CD4-positive, alpha-beta memory T cell (primary cell): ENCODE results near the gene GNA15. TPM values are rescaled to one million over a fixed set of nuclear protein-coding genes. Genes with fewer than 3 reads are reported as not detected.

ENCODE experiments used
- CTCF ChIA-PET: fragments of 350-600 bp; sonication (Branson Sonifier 250); formaldehyde crosslinking; loops from one replicate; lab custom pipeline; 2021; ENCODE audit warnings: inconsistent platforms; ENCODE audit not compliant: partially characterized antibody; lab: Charles Lee
- POLR2A ChIA-PET: fragments of 350-600 bp; sonication (Branson Sonifier 250); formaldehyde crosslinking; loops from one replicate; lab custom pipeline; 2021; ENCODE audit not compliant: partially characterized antibody; lab: Charles Lee
- DNase-seq, 5 donors: peaks; one replicate each; pipeline versions ENCODE4 v3.0.0 to v3.0.0-alpha.2; 2020 to 2022; ENCODE audit warnings: mixed read lengths in 1 of 5
- H3K27ac ChIP-seq: one replicate; pipeline ENCODE4 v1.7.0; 2013; ENCODE audit warnings: low read depth, low read length
- H3K27me3 ChIP-seq: 2 replicates; pipeline ENCODE4 v1.7.0; 2013; ENCODE audit warnings: mild to moderate bottlenecking, low read length, moderate library complexity; ENCODE audit not compliant: insufficient read depth
- H3K36me3 ChIP-seq: 2 replicates; pipeline ENCODE4 v1.7.0; 2013; ENCODE audit warnings: mild to moderate bottlenecking, low read length, moderate library complexity; ENCODE audit not compliant: insufficient read depth
- H3K4me1 ChIP-seq: 2 replicates; pipeline ENCODE4 v1.7.0; 2013; ENCODE audit warnings: mild to moderate bottlenecking, low read length, moderate library complexity; ENCODE audit not compliant: insufficient read depth
- H3K4me3 ChIP-seq, 2 donors: one replicate each; pipeline ENCODE4 v1.7.0; 2013; ENCODE audit warnings: low read length in 2 of 2, mild to moderate bottlenecking in 1 of 2
- H3K9me3 ChIP-seq, 2 donors: one replicate each; pipeline ENCODE4 v1.7.0; 2013; ENCODE audit warnings: low read length in 2 of 2, control low read depth in 1 of 2; ENCODE audit not compliant: control insufficient read depth in 1 of 2
- H3K27ac Mint-ChIP-seq, 7 donors: one replicate each; pipeline ENCODE4 v1.8.0; 2020 to 2021; ENCODE audit warnings: mixed read lengths in 7 of 7, mild to moderate bottlenecking in 6 of 7, inconsistent platforms in 3 of 7, moderate library complexity in 3 of 7
- H3K27me3 Mint-ChIP-seq, 2 donors: one replicate each; pipeline ENCODE4 v1.8.0; 2020 to 2021; ENCODE audit warnings: mixed read lengths in 2 of 2
- H3K36me3 Mint-ChIP-seq, 2 donors: one replicate each; pipeline ENCODE4 v1.8.0; 2020 to 2021; ENCODE audit warnings: mixed read lengths in 2 of 2, inconsistent platforms in 1 of 2, mild to moderate bottlenecking in 1 of 2
- H3K4me1 Mint-ChIP-seq, 4 donors: one replicate each; pipeline ENCODE4 v1.8.0; 2020 to 2021; ENCODE audit warnings: mixed read lengths in 4 of 4, mild to moderate bottlenecking in 1 of 4
- H3K4me3 Mint-ChIP-seq, 8 donors: one replicate each; pipeline ENCODE4 v1.8.0; 2020 to 2021; ENCODE audit warnings: mixed read lengths in 8 of 8, mild to moderate bottlenecking in 7 of 8, moderate library complexity in 6 of 8, inconsistent platforms in 3 of 8
- H3K9me3 Mint-ChIP-seq, 8 donors: one replicate each; pipeline ENCODE4 v1.8.0; 2020 to 2021; ENCODE audit warnings: mixed read lengths in 8 of 8, mild to moderate bottlenecking in 5 of 8, inconsistent platforms in 3 of 8, moderate library complexity in 1 of 8
- intact Hi-C: fragments of 100-400 bp; cut with micrococcal nuclease; formaldehyde crosslinking; loops from one replicate; pipeline ENCODE4 v1.15.1; 2023
- polyA plus RNA-seq, 2 donors: library from polyadenylated mRNA; unstranded; fragments of 300-500 nt; fragmentation: Illumina TruSeq; gene quantifications; one replicate each; pipeline ENCODE4 v1.2.3, GENCODE V29; 2021
- total RNA-seq, 2 experiments: library from RNA; stranded (reverse); gene quantifications; one replicate each; pipeline ENCODE4 v1.2.3, GENCODE V29; 2021

GNA15 gene
- total and polyA plus RNA-seq, 4 experiments from 2014 or later = 2.5 to 4.8 (median 3.5) TPM

DNA sequence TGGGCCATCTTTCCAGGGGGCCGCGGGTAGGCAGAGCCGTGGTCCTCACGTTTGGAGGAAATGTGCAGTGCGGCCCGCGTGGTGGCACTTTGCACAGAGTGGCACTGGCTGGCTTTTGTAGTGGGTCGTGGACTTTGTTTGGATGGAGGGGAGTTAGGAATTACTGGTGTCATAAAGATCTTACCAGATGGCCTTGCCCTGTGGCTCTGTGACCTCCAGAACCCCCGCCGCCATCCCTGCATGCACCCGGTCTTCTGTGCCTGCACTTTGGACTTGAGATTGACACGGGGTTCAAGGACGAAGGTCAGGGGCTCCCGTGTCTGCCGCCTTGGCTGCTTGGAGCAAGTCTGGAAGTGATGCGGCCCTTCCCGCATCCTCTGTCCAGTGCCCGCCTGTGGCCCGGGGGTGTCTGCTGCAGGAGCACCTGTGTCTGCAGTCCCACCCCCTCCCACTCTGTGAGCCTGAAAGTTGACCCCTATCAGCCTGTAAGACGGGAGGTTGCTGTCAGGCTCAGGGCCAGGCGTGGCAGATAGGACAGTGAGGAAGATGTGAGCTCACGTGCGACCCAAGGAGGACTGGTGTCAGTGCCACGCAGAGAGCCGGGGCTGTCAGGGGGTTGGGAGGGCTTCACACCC is 39.4 kb upstream of the GNA15 start:
- no peaks in the 10 kb centered on the region for H3K9me3 Mint-ChIP-seq
- intact Hi-C loops = no loop called here
- no peaks in the 10 kb centered on the region for H3K36me3 ChIP-seq
- H3K27me3 ChIP-seq = peaks cover 6% of the 10 kb centered on the region
- peaks cover 34% of the 10 kb centered on the region for H3K4me1 ChIP-seq
- H3K4me3 Mint-ChIP-seq = peak overlapping the region; percentile 43 to 84 (median 80)
- peaks cover 5 to 21% of the 10 kb centered on the region in 2 donors for H3K27me3 Mint-ChIP-seq
- no peak for DNase-seq
- CTCF ChIA-PET = interaction anchor here (0.5 to 1.7 kb wide), 3 partner anchors 12 to 35 kb away, joined by 3 to 7 read pairs (median 3); no protein-coding TSS in a partner anchor
- no peak overlapping the region for H3K4me3 ChIP-seq
- H3K9me3 ChIP-seq = no peaks in the 10 kb centered on the region
- POLR2A ChIA-PET = no interaction called here
- H3K4me1 Mint-ChIP-seq = peaks cover 18 to 32% (median 23%) of the 10 kb centered on the region in 4 donors
- peak overlapping the region in 5 of 7 donors; percentile 35 to 91 (median 62) for H3K27ac Mint-ChIP-seq
- H3K36me3 Mint-ChIP-seq = no peaks in the 10 kb centered on the region
- no peak overlapping the region for H3K27ac ChIP-seq

DNA sequence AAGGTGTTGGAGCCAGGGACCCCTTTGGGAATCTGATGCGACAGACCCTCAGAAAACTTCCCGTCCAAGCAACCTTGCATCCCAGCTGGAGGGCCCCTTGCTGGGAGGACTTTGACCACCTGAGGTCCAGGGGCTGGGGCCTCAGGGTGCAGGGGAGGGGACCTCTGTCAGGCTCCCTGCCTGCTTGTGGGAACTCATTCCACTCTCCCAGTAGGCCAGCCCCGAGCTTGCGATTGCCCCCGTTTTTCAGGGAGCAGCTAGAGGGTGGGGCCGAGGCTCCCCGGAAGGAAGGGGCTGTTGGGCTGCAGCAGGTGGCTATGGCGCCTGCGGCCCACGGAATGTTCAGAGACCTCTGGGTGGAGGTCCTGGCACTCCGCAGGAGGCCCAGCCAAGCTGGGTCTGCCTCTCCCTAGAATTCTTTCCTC is 38.9 kb upstream of the GNA15 start:
- Histone ChIP-seq H3K9me3 (no peaks in the 10 kb centered on the region), H3K4me1 (peaks cover 34% of the 10 kb centered on the region), H3K27ac (no peak overlapping the region), H3K36me3 (no peaks in the 10 kb centered on the region), H3K27me3 (peaks cover 6% of the 10 kb centered on the region), H3K4me3 (no peak overlapping the region)
- H3K27ac Mint-ChIP-seq = no peak overlapping the region
- POLR2A ChIA-PET = no interaction called here
- peaks cover 5 to 21% of the 10 kb centered on the region in 2 donors for H3K27me3 Mint-ChIP-seq
- H3K9me3 Mint-ChIP-seq = no peaks in the 10 kb centered on the region
- H3K4me1 Mint-ChIP-seq = peaks cover 18 to 32% (median 23%) of the 10 kb centered on the region in 4 donors
- CTCF ChIA-PET = interaction anchor here (0.5 to 1.7 kb wide), 3 partner anchors 11 to 34 kb away, joined by 3 to 7 read pairs (median 3); no protein-coding TSS in a partner anchor
- H3K36me3 Mint-ChIP-seq = no peaks in the 10 kb centered on the region
- no peak for DNase-seq
- intact Hi-C loops = no loop called here
- no peak overlapping the region for H3K4me3 Mint-ChIP-seq

DNA sequence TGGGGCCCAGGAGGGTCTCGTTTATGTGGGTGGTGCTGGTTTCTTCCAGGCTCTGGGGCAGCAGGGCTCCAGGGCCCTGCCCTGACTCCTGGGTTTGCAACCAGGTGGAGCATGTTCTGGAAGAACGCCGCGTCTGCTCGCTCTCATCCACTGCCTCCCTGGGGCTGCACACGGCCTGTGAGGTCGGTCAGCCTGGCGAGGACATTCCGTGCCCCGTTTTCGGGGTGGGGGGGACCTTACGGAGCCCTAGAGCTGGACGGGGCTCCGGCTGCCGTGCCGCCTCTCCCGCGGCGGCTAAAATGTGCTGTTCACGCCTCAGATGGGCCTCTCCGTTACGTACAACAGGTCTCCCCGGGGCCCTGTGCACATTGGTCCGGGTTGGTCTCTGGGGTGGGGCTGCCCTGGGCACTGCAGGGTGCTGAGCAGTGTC is 38.4 kb upstream of the GNA15 start:
- Mint-ChIP-seq H3K4me3 (peak overlapping the region in 2 of 8 donors; percentile 7 to 13), H3K36me3 (no peaks in the 10 kb centered on the region), H3K4me1 (peaks cover 18 to 32% (median 23%) of the 10 kb centered on the region in 4 donors), H3K9me3 (no peaks in the 10 kb centered on the region), H3K27me3 (peaks cover 5 to 19% of the 10 kb centered on the region in 2 donors), H3K27ac (no peak overlapping the region)
- intact Hi-C loops = no loop called here
- no peak for DNase-seq
- no peak overlapping the region for H3K27ac ChIP-seq
- CTCF ChIA-PET = interaction anchor here (1.6 kb wide), 1 partner anchor 147 kb away, joined by 5 read pairs; no protein-coding TSS in a partner anchor
- no peaks in the 10 kb centered on the region for H3K36me3 ChIP-seq
- no peaks in the 10 kb centered on the region for H3K9me3 ChIP-seq
- H3K4me3 ChIP-seq = no peak overlapping the region
- POLR2A ChIA-PET = no interaction called here
- peaks cover 6% of the 10 kb centered on the region for H3K27me3 ChIP-seq
- peaks cover 34% of the 10 kb centered on the region for H3K4me1 ChIP-seq

DNA sequence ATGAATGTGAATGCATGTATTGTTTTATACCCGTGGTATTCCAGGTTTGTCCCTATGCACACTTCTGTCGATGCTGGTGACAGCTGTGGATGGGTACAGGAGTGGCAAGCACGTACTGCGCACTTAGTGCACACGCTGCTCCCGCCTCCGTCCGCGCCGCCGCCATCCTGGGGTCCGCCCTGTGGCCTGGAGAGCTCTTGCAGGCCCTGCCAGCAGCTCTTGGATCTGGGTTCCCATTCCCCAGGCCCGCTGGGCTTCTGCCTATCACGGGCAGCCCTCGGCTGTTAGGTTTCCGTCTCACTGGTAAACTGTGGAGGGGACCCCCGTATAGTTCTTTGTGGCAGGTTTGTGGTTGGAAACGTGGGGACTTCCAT is 37.7 kb upstream of the GNA15 start:
- Mint-ChIP-seq H3K27ac (no peak overlapping the region), H3K27me3 (peaks cover 5 to 18% of the 10 kb centered on the region in 2 donors), H3K9me3 (no peaks in the 10 kb centered on the region), H3K4me1 (peaks cover 18 to 32% (median 23%) of the 10 kb centered on the region in 4 donors), H3K36me3 (no peaks in the 10 kb centered on the region), H3K4me3 (peak overlapping the region in 1 of 8 donors; percentile 16)
- H3K36me3 ChIP-seq = no peaks in the 10 kb centered on the region
- H3K4me1 ChIP-seq = peaks cover 34% of the 10 kb centered on the region
- no peak for DNase-seq
- peaks cover 6% of the 10 kb centered on the region for H3K27me3 ChIP-seq
- intact Hi-C loops = no loop called here
- POLR2A ChIA-PET = interaction anchor here (1.3 kb wide), 1 partner anchor 36 kb away, joined by 4 read pairs; no protein-coding TSS in a partner anchor
- H3K9me3 ChIP-seq = no peaks in the 10 kb centered on the region
- no peak overlapping the region for H3K4me3 ChIP-seq
- no peak overlapping the region for H3K27ac ChIP-seq
- CTCF ChIA-PET = interaction anchor here (1.5 to 1.6 kb wide), 2 partner anchors 11 to 147 kb away, joined by 5 to 6 read pairs; no protein-coding TSS in a partner anchor

DNA sequence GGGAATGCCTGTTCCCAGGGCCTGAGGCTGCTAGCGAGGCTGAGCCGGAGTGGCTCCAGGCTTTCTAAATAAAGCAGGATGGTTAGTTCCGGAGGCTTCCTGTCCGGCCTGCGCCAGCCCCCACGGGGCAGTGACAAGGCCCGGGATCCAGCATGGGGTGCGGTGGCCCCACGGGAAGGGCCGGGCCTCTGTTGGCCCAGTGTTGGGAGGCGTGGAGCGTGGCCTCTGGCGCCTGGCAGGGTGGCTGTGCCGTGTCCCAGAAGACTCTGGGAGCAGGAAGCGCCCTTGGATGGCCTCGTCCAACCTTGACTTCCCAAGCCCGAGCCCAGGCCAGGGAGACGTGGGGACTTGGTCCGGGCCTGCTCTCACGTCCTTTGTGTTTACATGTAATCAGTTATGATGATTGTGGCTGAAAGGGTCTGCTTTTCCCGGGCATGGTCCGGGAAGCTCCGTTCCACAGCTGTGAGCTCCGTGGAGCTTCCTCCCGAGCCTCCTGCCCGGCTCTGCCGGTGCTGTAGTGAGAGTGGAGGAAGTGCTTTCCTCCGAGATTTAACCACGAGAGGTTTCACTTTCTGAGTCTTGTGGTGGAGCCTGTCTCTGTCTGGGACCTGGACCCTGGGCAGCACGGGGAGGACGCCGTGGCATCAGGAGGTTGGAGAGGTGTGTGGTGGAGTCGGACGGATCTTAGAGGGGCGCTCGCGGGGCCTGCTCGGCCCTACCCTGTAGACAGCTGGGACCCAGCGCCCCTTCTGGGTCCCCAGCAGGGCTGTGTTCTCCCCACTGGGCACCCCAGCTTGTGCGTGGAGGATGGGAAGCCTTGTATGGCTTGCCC is 37.1 kb upstream of the GNA15 start:
- no peaks in the 10 kb centered on the region for H3K9me3 ChIP-seq
- peaks cover 18 to 32% (median 24%) of the 10 kb centered on the region in 4 donors for H3K4me1 Mint-ChIP-seq
- ChIA-PET POLR2A (interaction anchor here (0.7 to 1.6 kb wide), 4 partner anchors 37 to 148 kb away, joined by 3 to 4 read pairs (median 4); no protein-coding TSS in a partner anchor), CTCF (interaction anchor here (1.0 to 1.6 kb wide), 3 partner anchors 10 to 148 kb away, joined by 3 to 6 read pairs (median 5); no protein-coding TSS in a partner anchor)
- H3K36me3 ChIP-seq = no peaks in the 10 kb centered on the region
- DNase-seq = peak in 4 of 5 donors; percentile 31 to 43 (median 38)
- H3K9me3 Mint-ChIP-seq = no peaks in the 10 kb centered on the region
- peaks cover 5 to 18% of the 10 kb centered on the region in 2 donors for H3K27me3 Mint-ChIP-seq
- H3K4me3 Mint-ChIP-seq = peak overlapping the region; percentile 60 to 87 (median 78)
- peaks cover 37% of the 10 kb centered on the region for H3K4me1 ChIP-seq
- H3K36me3 Mint-ChIP-seq = no peaks in the 10 kb centered on the region
- no peak overlapping the region for H3K27ac ChIP-seq
- no peak overlapping the region for H3K4me3 ChIP-seq
- peak overlapping the region in 6 of 7 donors; percentile 25 to 69 (median 51) for H3K27ac Mint-ChIP-seq
- intact Hi-C loops = no loop called here
- H3K27me3 ChIP-seq = peaks cover 6% of the 10 kb centered on the region

GRCh38 chr19:3099347-3100145 is 36.3 kb upstream of the GNA15 start:
- Mint-ChIP-seq H3K27me3 (peaks cover 5 to 20% of the 10 kb centered on the region in 2 donors), H3K4me1 (peaks cover 20 to 37% (median 28%) of the 10 kb centered on the region in 4 donors)
- no peak overlapping the region for H3K27ac ChIP-seq

More at GRCh38 chr19:3099347-3100145, 36.3 kb upstream of the GNA15 start:
- Histone ChIP-seq H3K27me3 (peaks cover 6% of the 10 kb centered on the region), H3K36me3 (no peaks in the 10 kb centered on the region), H3K4me1 (peaks cover 43% of the 10 kb centered on the region), H3K9me3 (no peaks in the 10 kb centered on the region), H3K4me3 (no peak overlapping the region)
- Mint-ChIP-seq H3K4me3 (peak overlapping the region in 7 of 8 donors; percentile 60 to 87 (median 81)), H3K36me3 (no peaks in the 10 kb centered on the region), H3K27ac (peak overlapping the region in 1 of 7 donors; percentile 25), H3K9me3 (no peaks in the 10 kb centered on the region)
- ChIA-PET POLR2A (interaction anchor here (0.7 to 1.6 kb wide), 4 partner anchors 38 to 149 kb away, joined by 3 to 4 read pairs (median 4); no protein-coding TSS in a partner anchor), CTCF (interaction anchor here (1.0 to 1.6 kb wide), 3 partner anchors 9 to 149 kb away, joined by 3 to 6 read pairs (median 5); no protein-coding TSS in a partner anchor)
- no peak for DNase-seq
- intact Hi-C loops = loop anchor here (5.0 to 10.0 kb wide), 3 partner anchors 37 to 455 kb away; partner anchors contain the start of gene TLE5
